Prostate gland (tissue), 2 donors: ENCODE measurements around the gene ARMC2. TPM values are rescaled to one million over a fixed set of nuclear protein-coding genes. Genes with fewer than 3 reads are reported as not detected.

ENCODE experiments used
- DNase-seq: peaks from one replicate; pipeline ENCODE4 v3.0.0-alpha.2; 2019; ENCODE audit warnings: low spot score
- H3K27ac ChIP-seq, 2 donors: fragments of 200-600 bp; sonication (generic); 2 replicates each; pipeline ENCODE4 v1.5.1; 2017 to 2019
- H3K27me3 ChIP-seq: fragments of 200-600 bp; sonication (generic); replicated peaks from 2 replicates; pipeline ENCODE4 v1.5.1; 2019; ENCODE audit not compliant: insufficient read depth
- H3K36me3 ChIP-seq, 2 donors: fragments of 200-600 bp; sonication (generic); 1 replicate in 1 of 2; 2 replicates in 1 of 2; pipeline versions ENCODE4 v1.5.1 to v1.8.1; 2017 to 2019
- H3K4me1 ChIP-seq: fragments of 200-600 bp; sonication (generic); replicated peaks from 2 replicates; pipeline ENCODE4 v1.5.1; 2019
- H3K4me3 ChIP-seq, 2 donors: fragments of 200-600 bp; sonication (generic); 2 replicates each; pipeline ENCODE4 v1.5.1; 2017 to 2019
- H3K9me3 ChIP-seq: fragments of 200-600 bp; sonication (generic); 2 replicates; pipeline ENCODE4 v1.5.1; 2017
- CTCF ChIP-seq, 4 experiments: fragments of 200-600 bp in 2 of 4; fragments of 450-650 bp in 2 of 4; sonication (generic) in 2 of 4; IDR thresholded peaks; 1 replicate in 3 of 4; 2 replicates in 1 of 4; pipeline ENCODE4 v1.5.1; 2016 to 2019; ENCODE audit warnings: antibody characterized with exemption in 4 of 4, mild to moderate bottlenecking in 2 of 4, moderate library complexity in 2 of 4
- POLR2A ChIP-seq: fragments of 450-650 bp; IDR thresholded peaks from one replicate; pipeline ENCODE4 v1.6.1; 2016; ENCODE audit warnings: antibody characterized with exemption, mild to moderate bottlenecking
- POLR2AphosphoS5 ChIP-seq: sonication (generic); formaldehyde crosslinking; IDR thresholded peaks from one replicate; pipeline ENCODE4 v1.6.1; 2017; ENCODE audit warnings: antibody characterized with exemption
- WGBS: methylation state at CpG from one replicate; pipeline ENCODE4 v1.1.5; 2018; 5-methylcytosine and 5-hydroxymethylcytosine counted together
- intact Hi-C: fragments of 100-400 bp; cut with DNase I; formaldehyde crosslinking; loops from one replicate; pipeline ENCODE4 v1.14.2; 2022
- total RNA-seq, 2 donors: library from RNA; depleted of rRNA; stranded (reverse); fragments of >200 nt; gene quantifications; one replicate each; pipeline ENCODE4 v1.1.0, GENCODE V29; 2016

Gene ARMC2
- total RNA-seq, 2 donors from 2014 or later: 2.0 to 8.4 TPM

GRCh38 chr6:108837236-108837971, 10.8 kb upstream of the ARMC2 start:
- Histone ChIP-seq H3K9me3 (no peaks in the 10 kb centered on the region), H3K36me3 (no peaks in the 10 kb centered on the region), H3K4me1 (no peaks in the 10 kb centered on the region), H3K27ac (no peak overlapping the region), H3K27me3 (no peaks in the 10 kb centered on the region), H3K4me3 (no peak overlapping the region)
- DNase-seq: no peak
- 84% methylated on average over 4 of the region's 4 CpGs for WGBS
- TF ChIP-seq POLR2AphosphoS5 (no peak), POLR2A (no peak), CTCF (IDR thresholded peaks at IDR 0.05) (no peak)
- intact Hi-C loops: loop anchor here (5.0 to 10.0 kb wide), 3 partner anchors 55 to 280 kb away; no protein-coding TSS in a partner anchor

- WGBS: 40% methylated on average over 24 of the region's 24 CpGs
- Histone ChIP-seq H3K36me3 (no peaks in the 10 kb centered on the region), H3K9me3 (no peaks in the 10 kb centered on the region), H3K27ac (no peak overlapping the region), H3K4me3 (no peak overlapping the region), H3K4me1 (no peaks in the 10 kb centered on the region), H3K27me3 (no peaks in the 10 kb centered on the region)
- intact Hi-C loops: loop anchor here (5.0 to 10.0 kb wide), 3 partner anchors 56 to 281 kb away; no protein-coding TSS in a partner anchor
- no peak for TF ChIP-seq POLR2A
- no peak for TF ChIP-seq POLR2AphosphoS5
- no peak for TF ChIP-seq CTCF (IDR thresholded peaks at IDR 0.05)
- DNase-seq: no peak
These were observed 10.0 kb upstream of the ARMC2 start for GRCh38 chr6:108838101-108838717.

GRCh38 chr6:108839083-108839642, 9.1 kb upstream of the ARMC2 start:
- H3K36me3 ChIP-seq: no peaks in the 10 kb centered on the region
- no peaks in the 10 kb centered on the region for H3K4me1 ChIP-seq
- DNase-seq: no peak
- intact Hi-C loops: loop anchor here (5.0 to 10.0 kb wide), 3 partner anchors 56 to 282 kb away; no protein-coding TSS in a partner anchor
- no peak overlapping the region for H3K4me3 ChIP-seq
- no peak for TF ChIP-seq POLR2A
- no peak for TF ChIP-seq POLR2AphosphoS5
- TF ChIP-seq CTCF (IDR thresholded peaks at IDR 0.05): no peak
- H3K27me3 ChIP-seq: no peaks in the 10 kb centered on the region
- H3K9me3 ChIP-seq: no peaks in the 10 kb centered on the region
- no peak overlapping the region for H3K27ac ChIP-seq
- WGBS: 79% methylated on average over 9 of the region's 9 CpGs

- H3K4me1 ChIP-seq: no peaks in the 10 kb centered on the region
- 92% methylated on average over 4 of the region's 4 CpGs for WGBS
- no peak overlapping the region for H3K4me3 ChIP-seq
- H3K36me3 ChIP-seq: no peaks in the 10 kb centered on the region
- intact Hi-C loops: loop anchor here (10.0 kb wide), 1 partner anchor 234 kb away; no protein-coding TSS in a partner anchor
- no peak for DNase-seq
- H3K27me3 ChIP-seq: no peaks in the 10 kb centered on the region
- H3K27ac ChIP-seq: no peak overlapping the region
- TF ChIP-seq CTCF (IDR thresholded peaks at IDR 0.05) (no peak), POLR2AphosphoS5 (no peak), POLR2A (no peak)
- no peaks in the 10 kb centered on the region for H3K9me3 ChIP-seq
These were observed 7.3 kb upstream of the ARMC2 start for GRCh38 chr6:108840919-108841318.
